GM23248 (cell line): Measurements from ENCODE around the gene POC1A. TPM values are rescaled to one million over a fixed set of nuclear protein-coding genes. Genes with fewer than 3 reads are reported as not detected.

Source experiments
- DNase-seq: peaks from one replicate; pipeline ENCODE4 v3.0.0-alpha.2; 2015
- H2AFZ ChIP-seq: fragments of 200-600 bp; sonication (generic); 2 replicates; pipeline ENCODE4 v1.6.1; 2016; ENCODE audit warnings: antibody characterized with exemption
- H3F3A ChIP-seq: fragments of 200-600 bp; sonication (generic); 2 replicates; pipeline ENCODE4 v1.6.1; 2016; ENCODE audit warnings: mild to moderate bottlenecking, antibody characterized with exemption, mixed run types; ENCODE audit not compliant: insufficient read depth
- H3K27ac ChIP-seq: fragments of 200-600 bp; sonication (generic); 2 replicates; pipeline ENCODE4 v1.5.1; 2016; ENCODE audit warnings: mild to moderate bottlenecking
- H3K27me3 ChIP-seq: fragments of 200-600 bp; sonication (generic); replicated peaks from 2 replicates; pipeline ENCODE4 v1.6.1; 2016; ENCODE audit warnings: mild to moderate bottlenecking; ENCODE audit not compliant: insufficient read depth
- H3K36me3 ChIP-seq: fragments of 200-600 bp; sonication (generic); 2 replicates; pipeline ENCODE4 v1.6.1; 2016; ENCODE audit warnings: low read depth, mild to moderate bottlenecking
- H3K4me1 ChIP-seq: fragments of 200-600 bp; sonication (generic); 2 replicates; pipeline ENCODE4 v1.6.1; 2016; ENCODE audit warnings: mild to moderate bottlenecking; ENCODE audit not compliant: insufficient read depth
- H3K4me2 ChIP-seq: fragments of 200-600 bp; sonication (generic); one replicate; pipeline ENCODE4 v1.6.1; 2016; ENCODE audit warnings: mild to moderate bottlenecking; ENCODE audit not compliant: unreplicated experiment
- H3K4me3 ChIP-seq: fragments of 200-600 bp; sonication (generic); 2 replicates; pipeline ENCODE4 v1.5.1; 2016; ENCODE audit warnings: mild to moderate bottlenecking
- H3K79me2 ChIP-seq: fragments of 200-600 bp; sonication (generic); 2 replicates; pipeline ENCODE4 v1.6.1; 2016; ENCODE audit warnings: mild to moderate bottlenecking; ENCODE audit not compliant: insufficient read depth
- H3K9ac ChIP-seq: fragments of 200-600 bp; sonication (generic); 2 replicates; pipeline ENCODE4 v1.6.1; 2016; ENCODE audit warnings: mild to moderate bottlenecking
- H3K9me2 ChIP-seq: fragments of 200-600 bp; sonication (generic); 2 replicates; pipeline ENCODE4 v1.6.1; 2016; ENCODE audit warnings: mixed run types, mild to moderate bottlenecking, moderate library complexity; ENCODE audit not compliant: insufficient read depth
- H3K9me3 ChIP-seq: fragments of 200-600 bp; sonication (generic); one replicate; pipeline ENCODE4 v1.6.1; 2017; ENCODE audit warnings: low read depth
- H4K20me1 ChIP-seq: fragments of 200-600 bp; sonication (generic); 2 replicates; pipeline ENCODE4 v1.6.0; 2016; ENCODE audit not compliant: insufficient read depth
- EZH2 ChIP-seq: fragments of 200-600 bp; sonication (generic); IDR thresholded peaks from 2 replicates; pipeline ENCODE4 v1.6.1; 2018; ENCODE audit warnings: antibody characterized with exemption, mild to moderate bottlenecking; ENCODE audit not compliant: insufficient read depth, poor library complexity, severe bottlenecking
- EZH2phosphoT487 ChIP-seq: fragments of 200-600 bp; sonication (generic); IDR thresholded peaks from 2 replicates; pipeline ENCODE4 v1.6.1; 2018; ENCODE audit warnings: antibody characterized with exemption, moderate library complexity, mild to moderate bottlenecking, low read depth; ENCODE audit not compliant: insufficient read depth
- WGBS, 2 experiments: methylation state at CpG; one replicate each; pipeline ENCODE4 v1.1.6; 2015 to 2017; ENCODE audit warnings: low lambda C conversion rate in 2 of 2, low coverage in 1 of 2; ENCODE audit errors: missing lambda C conversion rate in 2 of 2; 5-methylcytosine and 5-hydroxymethylcytosine counted together
- in situ Hi-C: fragments of 300-500 bp; cut with MboI; formaldehyde crosslinking; loops from 2 replicates; pipeline ENCODE4 v1.15.0; 2020
- polyA plus RNA-seq: library from polyadenylated mRNA; unstranded; fragments of >200 nt; fragmentation: Nextera tagmentation; extraction: Ambion mirVana; gene quantifications from 2 replicates; pipeline ENCODE4 v1.2.1, GENCODE V29; 2016
- total RNA-seq: library from RNA; depleted of rRNA; stranded (reverse); fragments of >200 nt; shearing (Covaris generic); gene quantifications from 2 replicates; pipeline ENCODE4 v1.2.3, GENCODE V29; 2014

POC1A gene
- total and polyA plus RNA-seq, 2 experiments from 2014 or later: 5.2 to 11.0 TPM

DNA sequence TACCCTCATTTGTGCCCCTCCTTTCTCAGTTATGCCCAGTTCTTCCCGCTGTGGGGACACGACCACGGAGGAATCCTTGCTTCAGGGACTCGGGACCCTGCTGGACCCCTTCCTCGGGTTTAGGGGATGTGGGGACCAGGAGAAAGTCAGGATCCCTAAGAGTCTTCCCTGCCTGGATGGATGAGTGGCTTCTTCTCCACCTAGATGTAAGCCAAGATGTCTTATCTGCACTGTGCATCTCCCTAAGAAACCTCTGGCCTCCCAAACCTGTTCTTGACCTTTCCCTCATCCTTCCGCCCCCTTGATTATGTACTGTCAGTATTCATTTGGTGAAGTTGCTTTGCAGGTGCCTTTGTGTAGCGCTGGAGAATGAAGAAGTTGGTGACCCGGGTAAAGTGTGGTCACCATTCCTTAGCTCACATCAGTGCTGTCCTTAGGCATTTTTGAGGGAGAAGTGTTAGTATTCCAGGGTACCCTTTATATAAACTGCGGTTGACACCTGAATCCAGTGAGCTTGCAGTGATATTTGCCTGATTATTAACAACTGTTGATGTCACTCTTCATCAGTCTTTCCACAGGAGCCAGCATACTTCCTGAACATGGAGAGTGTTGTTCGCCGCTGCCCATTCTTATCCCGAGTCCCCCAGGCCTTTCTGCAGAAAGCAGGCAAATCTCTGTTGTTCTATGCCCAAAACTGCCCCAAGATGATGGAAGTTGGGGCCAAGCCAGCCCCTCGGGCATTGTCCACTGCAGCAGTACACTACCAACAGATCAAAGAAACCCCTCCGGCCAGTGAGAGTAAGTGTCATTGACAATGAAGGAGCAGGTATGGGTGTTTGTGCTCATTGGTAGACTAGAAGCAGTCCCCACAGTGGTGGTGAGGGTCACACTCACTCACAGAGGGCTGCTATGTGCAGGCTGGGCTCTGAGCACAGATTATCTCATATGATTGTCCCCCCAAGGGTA, 44.7 kb upstream of the POC1A start:
- Histone ChIP-seq H3K4me2 (peak overlapping the region; percentile 83), H3K36me3 (peaks cover 16% of the 10 kb centered on the region; the same call in 1 of the 2 replicates), H3K4me1 (peaks cover 24% of the 10 kb centered on the region), H3K4me3 (peak overlapping the region; percentile 96), H3K9me2 (no peaks in the 10 kb centered on the region), H3K27me3 (no peaks in the 10 kb centered on the region), H4K20me1 (no peaks in the 10 kb centered on the region), H3K9ac (peak overlapping the region; percentile 86), H3K9me3 (no peaks in the 10 kb centered on the region), H3F3A (peaks cover 23% of the 10 kb centered on the region), H3K79me2 (peaks cover 27% of the 10 kb centered on the region), H2AFZ (peak overlapping the region; percentile 93), H3K27ac (no peak overlapping the region)
- peak; percentile 34 for DNase-seq
- in situ Hi-C loops: no loop called here
- no peak for TF ChIP-seq EZH2phosphoT487
- TF ChIP-seq EZH2: no peak
- WGBS, 2 experiments: 43 to 44% methylated on average over 14 of the region's 14 CpGs

DNA sequence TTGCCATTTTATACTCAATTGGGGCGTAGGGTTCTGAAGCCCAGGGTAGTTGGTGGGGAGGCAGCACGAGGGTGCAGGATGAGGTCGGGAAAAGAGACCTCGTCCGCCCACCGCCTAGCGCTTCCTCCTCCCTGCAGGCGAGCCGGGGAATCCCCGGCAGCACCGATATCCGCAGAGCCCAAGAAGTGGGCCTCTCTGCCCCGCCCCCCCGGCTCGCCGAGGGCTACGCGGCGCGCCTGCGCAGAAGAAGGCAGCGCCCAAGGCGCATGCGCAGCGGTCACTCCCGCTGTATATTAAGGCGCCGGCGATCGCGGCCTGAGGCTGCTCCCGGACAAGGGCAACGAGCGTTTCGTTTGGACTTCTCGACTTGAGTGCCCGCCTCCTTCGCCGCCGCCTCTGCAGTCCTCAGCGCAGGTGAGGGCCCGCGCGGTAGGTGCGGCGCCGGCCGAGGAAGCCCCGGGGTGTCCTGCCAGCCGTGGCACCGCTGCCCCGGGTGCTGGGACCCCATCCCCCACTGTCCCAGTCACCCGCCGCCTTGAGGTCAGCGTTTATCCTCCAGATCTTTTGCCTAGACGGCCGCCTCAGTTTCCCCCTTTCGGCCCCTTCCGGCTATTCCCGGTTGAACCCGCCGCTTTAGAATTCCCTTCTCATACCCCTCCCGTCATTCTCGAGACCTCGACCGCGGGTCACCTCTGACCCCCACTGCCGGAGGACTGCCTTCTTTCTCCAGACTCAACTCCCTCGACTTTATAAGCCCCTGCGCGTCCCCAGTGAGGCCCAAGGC, 43.8 kb upstream of the POC1A start, which contains the start of gene ALAS1:
TSS of gene ALAS1 (plus strand) at position 319 of the 784 bp plus-strand sequence. CDS start 1,082 bp downstream, outside the sequence.
- H3K4me3 ChIP-seq: peak within 1 kb of the TSS; percentile 96
- H3K27ac ChIP-seq: no peak within 1 kb of the TSS
- no peaks in the 10 kb centered on the region for H4K20me1 ChIP-seq
- H3K36me3 ChIP-seq: peaks cover 7% of the 10 kb centered on the region; the same call in 1 of the 2 replicates
- H3F3A ChIP-seq: peaks cover 23% of the 10 kb centered on the region
- peak within 1 kb of the TSS; percentile 86 for H3K9ac ChIP-seq
- peak within 1 kb of the TSS; percentile 83 for H3K4me2 ChIP-seq
- DNase-seq: peak; percentile 93
- in situ Hi-C loops: no loop called here
- 2% methylated on average over 63 to 68 of the region's 71 CpGs for WGBS, 2 experiments
- H3K4me1 ChIP-seq: peaks cover 24% of the 10 kb centered on the region
- no peaks in the 10 kb centered on the region for H3K27me3 ChIP-seq
- peak within 1 kb of the TSS; percentile 93 for H2AFZ ChIP-seq
- no peaks in the 10 kb centered on the region for H3K9me3 ChIP-seq
- no peak for TF ChIP-seq EZH2phosphoT487
- no peak for TF ChIP-seq EZH2
- peaks cover 27% of the 10 kb centered on the region for H3K79me2 ChIP-seq
- H3K9me2 ChIP-seq: no peaks in the 10 kb centered on the region

DNA sequence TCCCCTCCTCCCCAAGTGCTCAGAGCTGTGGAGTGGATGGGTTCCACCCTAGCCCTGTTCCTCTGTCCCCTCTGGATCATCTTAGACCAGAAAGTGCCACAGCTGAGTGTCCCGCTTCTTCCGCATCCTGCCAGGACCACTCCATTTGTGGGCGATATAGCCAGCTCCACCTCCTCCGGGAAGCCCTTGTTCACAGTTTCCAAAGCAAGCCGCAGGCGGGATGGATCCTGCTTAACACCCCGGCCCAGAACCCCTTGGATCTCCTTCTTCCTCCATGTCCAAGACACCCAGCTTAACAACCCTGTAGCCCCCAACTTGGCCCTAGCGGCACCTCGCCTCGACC, 43.2 kb upstream of the POC1A start:
- TF ChIP-seq EZH2phosphoT487: no peak
- TF ChIP-seq EZH2: no peak
- peak overlapping the region; percentile 83 for H3K4me2 ChIP-seq
- H3K4me3 ChIP-seq: peak overlapping the region; percentile 96
- WGBS, 2 experiments: 42 to 45% methylated on average over 10 of the region's 10 CpGs
- peak overlapping the region; percentile 86 for H3K9ac ChIP-seq
- no peak for DNase-seq
- in situ Hi-C loops: no loop called here
- no peak overlapping the region for H3K27ac ChIP-seq
- H3K27me3 ChIP-seq: no peaks in the 10 kb centered on the region
- H2AFZ ChIP-seq: peak overlapping the region; percentile 93
- peaks cover 27% of the 10 kb centered on the region for H3K79me2 ChIP-seq
- peaks cover 27% of the 10 kb centered on the region for H3K4me1 ChIP-seq
- no peaks in the 10 kb centered on the region for H3K9me2 ChIP-seq
- peaks cover 2% of the 10 kb centered on the region; the same call in 1 of the 2 replicates for H3K36me3 ChIP-seq
- H3F3A ChIP-seq: peaks cover 23% of the 10 kb centered on the region
- H3K9me3 ChIP-seq: no peaks in the 10 kb centered on the region
- no peaks in the 10 kb centered on the region for H4K20me1 ChIP-seq

DNA sequence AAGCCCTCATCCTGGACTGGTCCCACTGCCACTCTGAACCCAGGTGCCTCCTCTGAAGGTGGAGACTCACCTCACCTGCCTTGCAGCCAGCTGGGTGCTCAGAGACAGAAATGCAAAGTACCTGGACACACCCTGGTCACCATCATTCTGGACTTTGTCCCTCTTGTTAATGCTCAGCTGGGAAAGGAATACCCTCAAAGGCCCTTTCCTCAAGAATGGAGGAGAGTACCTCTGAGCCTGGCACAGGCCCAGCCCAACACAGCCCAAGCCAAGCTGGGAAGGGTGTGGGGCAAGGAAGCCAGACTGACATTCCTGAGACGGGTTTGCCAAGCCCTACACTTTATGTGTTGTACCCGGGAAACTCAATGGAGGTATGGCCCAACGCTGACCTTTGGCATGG, 42.8 kb upstream of the POC1A start:
- Histone ChIP-seq H3K27me3 (no peaks in the 10 kb centered on the region), H3K4me2 (no peak overlapping the region), H2AFZ (no peak overlapping the region), H4K20me1 (no peaks in the 10 kb centered on the region), H3K9me3 (no peaks in the 10 kb centered on the region), H3K9me2 (no peaks in the 10 kb centered on the region), H3K9ac (no peak overlapping the region), H3K79me2 (peaks cover 27% of the 10 kb centered on the region), H3K4me1 (peaks cover 27% of the 10 kb centered on the region), H3K4me3 (no peak overlapping the region), H3K36me3 (no peaks in the 10 kb centered on the region), H3F3A (peaks cover 23% of the 10 kb centered on the region), H3K27ac (no peak overlapping the region)
- in situ Hi-C loops: no loop called here
- TF ChIP-seq EZH2phosphoT487 (no peak), EZH2 (no peak)
- DNase-seq: no peak
- 62 to 68% methylated on average over 3 of the region's 3 CpGs for WGBS, 2 experiments
